ENCODE data around the gene TUBA1C.

GRCh38 chr12:49264873-49265792, at the start of gene TUBA1C:
- no peak for TF ChIP-seq CTCF (IDR thresholded peaks at IDR 0.05; ENCODE audit: low read depth, low read length, poor library complexity, severe bottlenecking)
- no peak for TF ChIP-seq EZH2phosphoT487 (IDR thresholded peaks at IDR 0.05; ENCODE audit: borderline replicate concordance, low read length)
